ENCODE data around the gene RALB.

Gene RALB

GRCh38 chr2:120244656-120245519 lies 7.8 kb upstream of the RALB start:
- no peaks in the 10 kb centered on the region for H3K36me3 ChIP-seq (ENCODE audit: control insufficient read depth in 2 of 2, insufficient read depth in 1 of 2, low read length in 2 of 2)
- TF ChIP-seq, protein P1, sequence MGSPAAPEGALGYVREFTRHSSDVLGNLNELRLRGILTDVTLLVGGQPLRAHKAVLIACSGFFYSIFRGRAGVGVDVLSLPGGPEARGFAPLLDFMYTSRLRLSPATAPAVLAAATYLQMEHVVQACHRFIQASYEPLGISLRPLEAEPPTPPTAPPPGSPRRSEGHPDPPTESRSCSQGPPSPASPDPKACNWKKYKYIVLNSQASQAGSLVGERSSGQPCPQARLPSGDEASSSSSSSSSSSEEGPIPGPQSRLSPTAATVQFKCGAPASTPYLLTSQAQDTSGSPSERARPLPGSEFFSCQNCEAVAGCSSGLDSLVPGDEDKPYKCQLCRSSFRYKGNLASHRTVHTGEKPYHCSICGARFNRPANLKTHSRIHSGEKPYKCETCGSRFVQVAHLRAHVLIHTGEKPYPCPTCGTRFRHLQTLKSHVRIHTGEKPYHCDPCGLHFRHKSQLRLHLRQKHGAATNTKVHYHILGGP (tag by site-specific recombination; IDR thresholded peaks at IDR 0.05) = peak; percentile 41; the same call in 1 of the 2 replicates
- no peak for TF ChIP-seq ZNF610 (tag by site-specific recombination; IDR thresholded peaks at IDR 0.05; ENCODE audit: borderline replicate concordance)
- TF ChIP-seq TRIM28 (IDR thresholded peaks at IDR 0.05; ENCODE audit: borderline replicate concordance, low read length) = 0 out of 2 replicates have a peak, but pooled peaks have one; percentile 32
- 0 out of 2 replicates have a peak, but pooled peaks have one; percentile 0 for TF ChIP-seq ZNF366 (tag by site-specific recombination; conservative IDR thresholded peaks at IDR 0.05)
- no peak for TF ChIP-seq ZNF112 (tag by site-specific recombination; IDR thresholded peaks at IDR 0.05)
- TF ChIP-seq ZBTB20 (tag by site-specific recombination; IDR thresholded peaks at IDR 0.05) = peak; percentile 41
- no peak overlapping the region for H3K4me3 ChIP-seq (ENCODE audit: low read depth, low read length)
- H3K27ac ChIP-seq (ENCODE audit: extremely low read depth, low read depth, low read length) = no peak overlapping the region
- H3K9me3 ChIP-seq (ENCODE audit: control insufficient read depth, insufficient read depth, low read depth, low read length) = no peaks in the 10 kb centered on the region
- H3K4me1 ChIP-seq (ENCODE audit: control insufficient read depth, insufficient read depth, low read length) = peaks cover 13% of the 10 kb centered on the region
- POLR2A ChIA-PET = interaction anchor here (0.6 to 0.9 kb wide), 2 partner anchors 15 to 22 kb away, joined by 3 to 5 read pairs; partner anchors contain the start of gene TMEM185B
- CTCF ChIA-PET = no interaction called here

GRCh38 chr2:120245520-120246332 lies 6.9 kb upstream of the RALB start:
- Histone ChIP-seq H3K9me3 (ENCODE audit: control insufficient read depth, insufficient read depth, low read depth, low read length) (no peaks in the 10 kb centered on the region), H3K4me1 (ENCODE audit: control insufficient read depth, insufficient read depth, low read length) (peaks cover 13% of the 10 kb centered on the region), H3K4me3 (ENCODE audit: low read depth, low read length) (no peak overlapping the region), H3K27ac (ENCODE audit: extremely low read depth, low read depth, low read length) (no peak overlapping the region), H3K36me3 (ENCODE audit: control insufficient read depth in 2 of 2, insufficient read depth in 1 of 2, low read length in 2 of 2) (no peaks in the 10 kb centered on the region)
- ChIA-PET POLR2A (interaction anchor here (0.9 kb wide), 1 partner anchor 23 kb away, joined by 3 read pairs; the partner anchor contains the start of gene TMEM185B), CTCF (interaction anchor here (0.7 kb wide), 1 partner anchor 67 kb away, joined by 4 read pairs; no protein-coding TSS in a partner anchor)
- TF ChIP-seq IKZF3 (tag by site-specific recombination; IDR thresholded peaks at IDR 0.05) (peak; percentile 30; the same call in 1 of the 2 replicates), OSR2 (tag by site-specific recombination; IDR thresholded peaks at IDR 0.05) (peak; percentile 27; the same call in 1 of the 2 replicates), ZNF561 (tag by site-specific recombination; IDR thresholded peaks at IDR 0.05; ENCODE audit: borderline replicate concordance) (peak; percentile 25; the same call in 1 of the 2 replicates), ZNF600 (tag by site-specific recombination; IDR thresholded peaks at IDR 0.05) (0 out of 2 replicates have a peak, but pooled peaks have one; percentile 12), GLIS1 (tag by site-specific recombination; IDR thresholded peaks at IDR 0.05) (peak; percentile 89), MEIS1 (CRISPR knock-in tag; IDR thresholded peaks at IDR 0.05; ENCODE audit: borderline replicate concordance) (peak; percentile 88), SP7 (tag by site-specific recombination; IDR thresholded peaks at IDR 0.05) (peak; percentile 75), ZNF350 (tag by site-specific recombination; IDR thresholded peaks at IDR 0.05) (no peak), ZFP69B (tag by site-specific recombination; IDR thresholded peaks at IDR 0.05) (peak; percentile 87), ZNF341 (tag by site-specific recombination; IDR thresholded peaks at IDR 0.05; ENCODE audit: low read depth) (0 out of 2 replicates have a peak, but pooled peaks have one; percentile 12), ZNF423 (tag by site-specific recombination; IDR thresholded peaks at IDR 0.05) (peak; percentile 89), FEZF1 (tag by site-specific recombination; IDR thresholded peaks at IDR 0.05) (peak; percentile 52; the same call in 1 of the 2 replicates), TRIM28 (IDR thresholded peaks at IDR 0.05; ENCODE audit: borderline replicate concordance, low read length) (0 out of 2 replicates have a peak, but pooled peaks have one; percentile 33), GLIS2 (tag by site-specific recombination; IDR thresholded peaks at IDR 0.05) (peak; percentile 27; the same call in 1 of the 2 replicates), GFI1B (tag by site-specific recombination; IDR thresholded peaks at IDR 0.05) (peak; percentile 78), HOXC10 (CRISPR knock-in tag; IDR thresholded peaks at IDR 0.05) (0 out of 2 replicates have a peak, but pooled peaks have one; percentile 81), ZNF2 (tag by site-specific recombination; IDR thresholded peaks at IDR 0.05) (no peak), ZNF10 (tag by site-specific recombination; IDR thresholded peaks at IDR 0.05) (no peak), ZIC2 (tag by site-specific recombination; IDR thresholded peaks at IDR 0.05) (peak; percentile 99), ZNF114 (tag by site-specific recombination; IDR thresholded peaks at IDR 0.05) (no peak), KLF1 (tag by site-specific recombination; IDR thresholded peaks at IDR 0.05) (peak; percentile 67; the same call in 1 of the 2 replicates)
- TF ChIP-seq, protein P2, sequence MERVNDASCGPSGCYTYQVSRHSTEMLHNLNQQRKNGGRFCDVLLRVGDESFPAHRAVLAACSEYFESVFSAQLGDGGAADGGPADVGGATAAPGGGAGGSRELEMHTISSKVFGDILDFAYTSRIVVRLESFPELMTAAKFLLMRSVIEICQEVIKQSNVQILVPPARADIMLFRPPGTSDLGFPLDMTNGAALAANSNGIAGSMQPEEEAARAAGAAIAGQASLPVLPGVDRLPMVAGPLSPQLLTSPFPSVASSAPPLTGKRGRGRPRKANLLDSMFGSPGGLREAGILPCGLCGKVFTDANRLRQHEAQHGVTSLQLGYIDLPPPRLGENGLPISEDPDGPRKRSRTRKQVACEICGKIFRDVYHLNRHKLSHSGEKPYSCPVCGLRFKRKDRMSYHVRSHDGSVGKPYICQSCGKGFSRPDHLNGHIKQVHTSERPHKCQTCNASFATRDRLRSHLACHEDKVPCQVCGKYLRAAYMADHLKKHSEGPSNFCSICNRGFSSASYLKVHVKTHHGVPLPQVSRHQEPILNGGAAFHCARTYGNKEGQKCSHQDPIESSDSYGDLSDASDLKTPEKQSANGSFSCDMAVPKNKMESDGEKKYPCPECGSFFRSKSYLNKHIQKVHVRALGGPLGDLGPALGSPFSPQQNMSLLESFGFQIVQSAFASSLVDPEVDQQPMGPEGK (tag by site-specific recombination; IDR thresholded peaks at IDR 0.05) = peak; percentile 30; the same call in 1 of the 2 replicates
- TF ChIP-seq, protein P3, sequence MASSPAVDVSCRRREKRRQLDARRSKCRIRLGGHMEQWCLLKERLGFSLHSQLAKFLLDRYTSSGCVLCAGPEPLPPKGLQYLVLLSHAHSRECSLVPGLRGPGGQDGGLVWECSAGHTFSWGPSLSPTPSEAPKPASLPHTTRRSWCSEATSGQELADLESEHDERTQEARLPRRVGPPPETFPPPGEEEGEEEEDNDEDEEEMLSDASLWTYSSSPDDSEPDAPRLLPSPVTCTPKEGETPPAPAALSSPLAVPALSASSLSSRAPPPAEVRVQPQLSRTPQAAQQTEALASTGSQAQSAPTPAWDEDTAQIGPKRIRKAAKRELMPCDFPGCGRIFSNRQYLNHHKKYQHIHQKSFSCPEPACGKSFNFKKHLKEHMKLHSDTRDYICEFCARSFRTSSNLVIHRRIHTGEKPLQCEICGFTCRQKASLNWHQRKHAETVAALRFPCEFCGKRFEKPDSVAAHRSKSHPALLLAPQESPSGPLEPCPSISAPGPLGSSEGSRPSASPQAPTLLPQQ (tag by site-specific recombination; IDR thresholded peaks at IDR 0.05) = peak; percentile 91

All from HEK293 (cell line).